Measurements from ENCODE around the gene ABCB9. TPM values are rescaled to one million over a fixed set of nuclear protein-coding genes. Genes with fewer than 3 reads are reported as not detected.

Gene ABCB9
- total and polyA plus RNA-seq, 2 of the 8 experiments (the other 6 are each of a cell fraction or from before 2014, with no cell fraction given): 3.8 to 8.0 TPM

- no peak overlapping the region for H3K14ac ChIP-seq (ENCODE audit: insufficient read length)
- DNase-seq (ENCODE audit: low read depth in 1 of 2, low spot score in 2 of 2) (no peak), FAIRE-seq (no peak)
- H3K56ac ChIP-seq (replicated peaks; ENCODE audit: insufficient read length, low read depth, low read length): no peak overlapping the region
- no peak overlapping the region for H4K5ac ChIP-seq (ENCODE audit: insufficient read length, low read depth, low read length)
- no peaks in the 10 kb centered on the region for H3K36me3 ChIP-seq (ENCODE audit: control insufficient read depth in 2 of 4, insufficient read depth in 4 of 4, low read length in 3 of 4)
- H2BK120ac ChIP-seq (replicated peaks; ENCODE audit: low read depth, low read length): no peak overlapping the region
- no peak overlapping the region for H4K91ac ChIP-seq (replicated peaks; ENCODE audit: insufficient read length, low read length)
- H4K8ac ChIP-seq (ENCODE audit: extremely low read depth, insufficient read depth, low read length): no peak overlapping the region; the same call in 1 of the 2 replicates
- H4K20me1 ChIP-seq (replicated peaks in 1 of 2; ENCODE audit: control insufficient read depth in 1 of 2, insufficient read depth in 2 of 2, low read length in 2 of 2): no peaks in the 10 kb centered on the region
- H3K23ac ChIP-seq (ENCODE audit: insufficient read length): no peak overlapping the region
- no peak overlapping the region for H3K4ac ChIP-seq (replicated peaks; ENCODE audit: insufficient read length, low read depth, low read length)
- H2AFZ ChIP-seq (ENCODE audit: low read length): no peak overlapping the region
- no peak overlapping the region for H3K9ac ChIP-seq (replicated peaks in 1 of 4; ENCODE audit: extremely low read depth in 1 of 4, low read depth in 3 of 4, low read length in 3 of 4)
- no peak overlapping the region for H3K27ac ChIP-seq (ENCODE audit: low read depth, low read length)
- TF ChIP-seq TAF1 (IDR thresholded peaks at IDR 0.05; ENCODE audit: low read depth, low read length) (no peak), E2F6 (IDR thresholded peaks at IDR 0.05) (no peak), RNF2 (IDR thresholded peaks at IDR 0.05; ENCODE audit: borderline replicate concordance, low read depth, low read length, missing control alignments, poor library complexity, severe bottlenecking) (no peak), RAD21 (IDR thresholded peaks at IDR 0.05 in 1 of 2, conservative IDR thresholded peaks at IDR 0.05 in 1 of 2; ENCODE audit: low read depth in 2 of 2, low read length in 2 of 2) (no peak), CEBPB (IDR thresholded peaks at IDR 0.05; ENCODE audit: low read depth, low read length) (no peak), HDAC6 (IDR thresholded peaks at IDR 0.05; ENCODE audit: low read depth, low read length) (no peak), JUN (IDR thresholded peaks at IDR 0.05; ENCODE audit: low read depth, low read length) (no peak), ASH2L (IDR thresholded peaks at IDR 0.05; ENCODE audit: low read length) (no peak), CBX5 (IDR thresholded peaks at IDR 0.05; ENCODE audit: low read depth, low read length) (no peak), GTF2F1 (IDR thresholded peaks at IDR 0.05; ENCODE audit: borderline replicate concordance, low read depth, low read length) (no peak), EGR1 (IDR thresholded peaks at IDR 0.05; ENCODE audit: borderline replicate concordance, low read depth, low read length) (no peak), POU5F1 (IDR thresholded peaks at IDR 0.05; ENCODE audit: low read depth, low read length) (no peak)
- no peak overlapping the region for H3K4me2 ChIP-seq (ENCODE audit: insufficient read depth in 1 of 2, low read depth in 2 of 2, low read length in 2 of 2)
- no peak overlapping the region for H2BK12ac ChIP-seq (ENCODE audit: low read depth, low read length)
- H3K4me1 ChIP-seq (replicated peaks in 1 of 4; ENCODE audit: control insufficient read depth in 3 of 4, insufficient read depth in 4 of 4, low read length in 3 of 4): no peaks in the 10 kb centered on the region; a peak in 2 of 7 replicates
- H2AK5ac ChIP-seq (ENCODE audit: low read depth, low read length): no peak overlapping the region
- H3K23me2 ChIP-seq (ENCODE audit: low read depth, low read length): no peaks in the 10 kb centered on the region
- H2BK15ac ChIP-seq (ENCODE audit: low read length): no peak overlapping the region
- POLR2A ChIA-PET (ENCODE audit: partially characterized antibody): interaction anchor here (0.6 to 1.4 kb wide), 4 partner anchors 8 to 241 kb away, joined by 3 to 7 read pairs (median 6); partner anchors contain the start of gene MTRFR
- H2BK5ac ChIP-seq (ENCODE audit: low read depth, low read length): no peak overlapping the region
- H3K79me1 ChIP-seq (ENCODE audit: low read depth, low read length): no peaks in the 10 kb centered on the region
- H3K9me3 ChIP-seq (ENCODE audit: insufficient read depth in 2 of 2, low read depth in 1 of 2, low read length in 1 of 2): no peaks in the 10 kb centered on the region
- CTCF ChIA-PET (ENCODE audit: partially characterized antibody): interaction anchor here (0.5 to 2.2 kb wide), 5 partner anchors 10 to 75 kb away, joined by 3 to 7 read pairs (median 3); no protein-coding TSS in a partner anchor
- H3K79me2 ChIP-seq (ENCODE audit: control insufficient read depth in 1 of 2, insufficient read depth in 2 of 2, low read length in 2 of 2): no peaks in the 10 kb centered on the region
- H3K18ac ChIP-seq (ENCODE audit: extremely low read depth, low read length): no peak overlapping the region
- H3K27me3 ChIP-seq (replicated peaks in 1 of 4; ENCODE audit: control insufficient read depth in 3 of 4, extremely low read depth in 1 of 4, insufficient read depth in 3 of 4, low read length in 3 of 4): no peaks in the 10 kb centered on the region
- H3K4me3 ChIP-seq (ENCODE audit: extremely low read depth in 1 of 4, insufficient read depth in 2 of 4, low read depth in 3 of 4, low read length in 4 of 4): no peak overlapping the region
- 94% methylated on average over 19 of the region's 19 CpGs; no CpG with 5 or more reads in 1 of the 2 experiments for WGBS, 2 experiments (ENCODE audit: extremely low coverage in 1 of 2, insufficient coverage in 1 of 2, insufficient read length in 1 of 2, insufficient replicate concordance in 2 of 2, low coverage in 1 of 2, low lambda C conversion rate in 2 of 2, missing lambda C conversion rate in 1 of 2)
- H2BK20ac ChIP-seq (ENCODE audit: low read length): no peak overlapping the region
Measured at GRCh38 chr12:122992386-122992785, 26.1 kb upstream of the ABCB9 start.

All from H1 (cell line).